GM18861 (cell line): ENCODE measurements around the gene SCYGR4.
"Not testable (repeated sequence)": the region's sequence is repeated elsewhere in the genome, so short reads cannot be mapped to it uniquely, and the experiment has no call there.

ENCODE experiments used
- ATAC-seq: cut with Tn5 transposase; IDR thresholded peaks from one replicate; pipeline ENCODE4 v1.9.1; 2021; ENCODE audit not compliant: unreplicated experiment

Gene SCYGR4

GRCh38 chr2:227665189-227665940 is 48.1 kb downstream of the SCYGR4 start:
- ATAC-seq: no peak

- ATAC-seq: not testable (repeated sequence)
Measured at GRCh38 chr2:227666631-227667170, 49.4 kb downstream of the SCYGR4 start, which contains the start of gene SCYGR5. SCYGR5 (plus strand) TSS chr2:227666804; CDS start chr2:227666804, 0 bp downstream.
